ENCODE measurements around the gene PLA2G15. TPM values are rescaled to one million over a fixed set of nuclear protein-coding genes. Genes with fewer than 3 reads are reported as not detected.

PLA2G15 gene
- total RNA-seq, 2 experiments from 2014 or later: 8.6 to 9.4 TPM

DNA sequence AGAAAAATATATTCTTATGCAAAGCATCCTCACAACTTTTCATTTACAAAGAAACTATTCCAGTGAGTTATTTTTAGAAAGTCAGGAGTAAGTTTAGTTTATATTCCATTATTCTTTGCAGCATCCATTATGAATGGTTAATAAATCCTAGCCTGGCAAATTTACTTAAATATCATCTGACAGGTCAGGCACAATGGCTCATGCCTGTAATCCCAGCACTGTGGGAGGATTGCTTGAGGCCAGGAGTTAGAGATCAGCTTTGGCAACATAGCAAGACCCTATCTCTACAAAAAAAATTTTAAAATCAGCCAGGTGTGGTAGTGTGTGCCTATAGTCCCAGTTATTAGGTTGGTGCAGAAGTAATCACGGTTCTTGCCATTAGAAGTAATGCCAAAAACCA lies 22.1 kb upstream of the PLA2G15 start:
- Mint-ChIP-seq H3K9me3 (ENCODE audit: insufficient read depth) (no peaks in the 10 kb centered on the region), H3K27ac (no peak overlapping the region), H3K4me1 (ENCODE audit: low read depth) (peaks cover 32% of the 10 kb centered on the region), H3K27me3 (ENCODE audit: low read depth) (no peaks in the 10 kb centered on the region), H3K4me3 (no peak overlapping the region), H3K36me3 (ENCODE audit: low read depth) (peaks cover 52% of the 10 kb centered on the region)
- ATAC-seq (no peak), DNase-seq (no peak)
- CTCF ChIA-PET: interaction anchor here (1.7 kb wide), 1 partner anchor 130 kb away, joined by 3 read pairs; no protein-coding TSS in a partner anchor
- POLR2A ChIA-PET: no interaction called here

DNA sequence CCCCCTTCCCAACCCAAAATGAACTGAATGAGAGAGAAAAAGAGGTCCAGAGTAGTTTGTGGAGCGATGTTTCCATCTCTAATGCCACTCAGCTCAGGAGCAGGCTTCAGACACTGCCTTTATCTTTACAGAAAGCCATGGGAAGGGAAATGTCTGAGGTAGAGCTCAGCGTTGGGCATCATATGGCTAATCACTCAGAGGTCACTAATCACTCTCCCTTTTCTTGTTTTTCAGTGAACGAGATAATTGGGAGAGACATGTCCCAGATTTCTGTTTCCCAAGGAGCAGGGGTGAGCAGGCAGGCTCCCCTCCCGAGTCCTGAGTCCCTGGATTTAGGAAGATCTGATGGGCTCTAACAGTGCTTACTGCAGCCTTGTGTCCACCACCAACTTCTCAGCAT lies 19.1 kb upstream of the PLA2G15 start:
- H3K4me3 Mint-ChIP-seq: no peak overlapping the region
- POLR2A ChIA-PET: interaction anchor here (0.9 kb wide), 1 partner anchor 142 kb away, joined by 3 read pairs; no protein-coding TSS in a partner anchor

DNA sequence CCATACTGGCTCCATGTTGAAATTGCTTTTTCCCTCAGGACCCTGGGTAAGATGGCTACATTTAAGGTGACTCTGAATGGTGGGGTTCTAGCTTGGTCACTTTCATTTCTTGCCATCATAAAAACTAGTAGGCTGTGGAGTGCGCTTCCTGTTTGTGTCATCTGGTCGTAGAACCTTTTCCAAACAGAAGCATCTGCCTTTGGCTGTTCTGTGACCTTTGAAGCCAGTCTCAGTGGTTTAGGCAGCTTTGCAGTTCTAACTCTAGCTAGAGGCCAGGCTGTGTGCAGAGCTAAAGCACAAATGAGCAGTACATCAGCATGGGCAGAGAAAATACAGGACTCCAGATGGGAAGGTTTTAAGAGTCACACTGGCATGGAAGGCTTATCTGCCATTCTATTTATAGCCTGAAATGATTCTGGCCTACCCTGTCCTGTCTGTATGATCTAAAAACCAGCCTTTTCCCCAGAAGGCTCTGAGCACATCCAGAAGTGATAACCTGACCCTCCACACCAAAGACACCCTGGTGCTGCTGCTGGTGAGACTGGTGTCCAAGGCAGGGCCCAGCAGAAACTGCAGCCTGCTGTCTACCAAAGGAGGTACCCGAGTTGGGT lies 17.9 kb upstream of the PLA2G15 start:
- peak overlapping the region; percentile 31 for H3K4me3 Mint-ChIP-seq
- peak; percentile 72 for ATAC-seq
- peak; percentile 60 for DNase-seq

More for the DNA sequence above, 19.1 kb upstream of the PLA2G15 start:
- DNase-seq (no peak), ATAC-seq (no peak)
- CTCF ChIA-PET: interaction anchor here (1.6 to 4.9 kb wide), 3 partner anchors 27 to 133 kb away, joined by 4 to 41 read pairs (median 5); no protein-coding TSS in a partner anchor
- H3K9me3 Mint-ChIP-seq (ENCODE audit: insufficient read depth): no peaks in the 10 kb centered on the region
- peaks cover 56% of the 10 kb centered on the region for H3K36me3 Mint-ChIP-seq (ENCODE audit: low read depth)
- H3K4me1 Mint-ChIP-seq (ENCODE audit: low read depth): peaks cover 42% of the 10 kb centered on the region
- peak overlapping the region; percentile 61 for H3K27ac Mint-ChIP-seq
- no peaks in the 10 kb centered on the region for H3K27me3 Mint-ChIP-seq (ENCODE audit: low read depth)

DNA sequence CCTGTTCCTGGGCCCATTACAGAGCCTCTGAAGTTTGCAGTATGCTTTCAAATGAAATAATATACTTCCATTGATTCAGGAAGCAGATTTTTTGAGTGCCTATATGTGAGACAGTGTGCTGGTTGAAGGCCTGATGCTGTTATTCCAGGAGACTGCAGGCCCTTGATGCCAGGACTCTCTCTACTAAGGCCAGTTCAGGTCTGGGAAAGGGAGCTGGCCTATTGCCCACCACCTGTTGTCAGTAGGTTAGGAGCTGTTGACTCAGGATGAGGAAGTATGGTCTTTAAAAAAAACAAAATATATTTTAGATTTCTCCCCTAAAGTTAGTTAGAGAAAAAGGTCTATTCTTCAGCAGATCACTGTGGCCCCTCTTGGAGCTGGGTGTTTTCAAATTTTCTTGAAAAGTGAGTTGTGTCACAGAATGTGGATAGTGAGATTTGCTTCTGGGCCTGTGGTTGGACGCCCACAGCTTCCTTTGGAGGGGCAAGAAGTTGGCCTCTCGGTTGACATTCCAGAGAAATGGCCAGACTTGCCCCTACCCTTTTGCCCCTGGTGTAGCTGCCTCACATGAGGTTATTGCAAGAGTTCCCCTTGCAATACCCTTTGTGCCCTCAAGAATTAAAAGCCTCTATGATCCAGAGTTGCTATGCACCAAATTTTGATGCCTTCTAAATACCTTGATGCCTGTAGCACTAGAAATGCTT lies 17.2 kb upstream of the PLA2G15 start:
- Mint-ChIP-seq H3K27ac (peak overlapping the region; percentile 82), H3K4me3 (no peak overlapping the region)

More for the DNA sequence above, 17.9 kb upstream of the PLA2G15 start:
- Mint-ChIP-seq H3K27ac (peak overlapping the region; percentile 82), H3K36me3 (ENCODE audit: low read depth) (peaks cover 48% of the 10 kb centered on the region), H3K27me3 (ENCODE audit: low read depth) (no peaks in the 10 kb centered on the region), H3K9me3 (ENCODE audit: insufficient read depth) (no peaks in the 10 kb centered on the region), H3K4me1 (ENCODE audit: low read depth) (peaks cover 45% of the 10 kb centered on the region)
- CTCF ChIA-PET: interaction anchor here (0.7 to 4.9 kb wide), 23 partner anchors 10 to 344 kb away, joined by 3 to 41 read pairs (median 5); partner anchors contain the start of gene NFATC3
- POLR2A ChIA-PET: interaction anchor here (0.6 to 1.0 kb wide), 3 partner anchors 15 to 287 kb away, joined by 4 read pairs; no protein-coding TSS in a partner anchor

DNA sequence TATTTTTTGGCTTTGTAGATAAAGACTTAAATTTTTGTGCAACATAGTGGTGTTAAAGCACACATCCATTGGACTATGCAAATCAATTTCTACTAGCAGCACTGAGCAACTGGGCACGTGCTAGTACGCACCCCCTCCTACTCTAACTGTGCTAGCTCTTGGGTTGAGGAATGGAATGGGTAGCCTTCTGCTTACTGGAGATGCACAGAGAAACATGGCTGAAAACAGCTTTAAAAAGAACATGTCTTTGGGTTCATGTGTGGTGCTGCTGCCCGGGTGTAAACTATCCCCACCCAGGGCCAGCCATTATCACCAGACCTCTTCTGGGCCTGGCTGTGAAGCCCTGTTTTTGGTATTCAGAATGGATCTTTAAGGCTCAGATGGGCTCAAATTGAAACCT lies 16.5 kb upstream of the PLA2G15 start:
- Mint-ChIP-seq H3K36me3 (ENCODE audit: low read depth) (peaks cover 42% of the 10 kb centered on the region), H3K4me1 (ENCODE audit: low read depth) (peaks cover 55% of the 10 kb centered on the region), H3K27me3 (ENCODE audit: low read depth) (no peaks in the 10 kb centered on the region), H3K9me3 (ENCODE audit: insufficient read depth) (no peaks in the 10 kb centered on the region), H3K27ac (peak overlapping the region; percentile 52), H3K4me3 (no peak overlapping the region)
- ChIA-PET POLR2A (interaction anchor here (0.6 to 1.3 kb wide), 4 partner anchors 9 to 170 kb away, joined by 3 to 6 read pairs (median 3); no protein-coding TSS in a partner anchor), CTCF (interaction anchor here (0.8 to 4.9 kb wide), 25 partner anchors 8 to 345 kb away, joined by 3 to 41 read pairs (median 4); partner anchors contain the start of gene NFATC3)
- ATAC-seq: no peak
- DNase-seq: no peak

More for the DNA sequence above, 17.2 kb upstream of the PLA2G15 start:
- POLR2A ChIA-PET: interaction anchor here (0.6 to 1.3 kb wide), 6 partner anchors 9 to 288 kb away, joined by 3 to 6 read pairs (median 4); no protein-coding TSS in a partner anchor
- H3K36me3 Mint-ChIP-seq (ENCODE audit: low read depth): peaks cover 43% of the 10 kb centered on the region
- H3K9me3 Mint-ChIP-seq (ENCODE audit: insufficient read depth): no peaks in the 10 kb centered on the region
- ATAC-seq (no peak), DNase-seq (no peak)
- CTCF ChIA-PET: interaction anchor here (0.7 to 4.9 kb wide), 27 partner anchors 9 to 344 kb away, joined by 3 to 41 read pairs (median 4); partner anchors contain the start of gene NFATC3
- H3K4me1 Mint-ChIP-seq (ENCODE audit: low read depth): peaks cover 49% of the 10 kb centered on the region
- no peaks in the 10 kb centered on the region for H3K27me3 Mint-ChIP-seq (ENCODE audit: low read depth)

DNA sequence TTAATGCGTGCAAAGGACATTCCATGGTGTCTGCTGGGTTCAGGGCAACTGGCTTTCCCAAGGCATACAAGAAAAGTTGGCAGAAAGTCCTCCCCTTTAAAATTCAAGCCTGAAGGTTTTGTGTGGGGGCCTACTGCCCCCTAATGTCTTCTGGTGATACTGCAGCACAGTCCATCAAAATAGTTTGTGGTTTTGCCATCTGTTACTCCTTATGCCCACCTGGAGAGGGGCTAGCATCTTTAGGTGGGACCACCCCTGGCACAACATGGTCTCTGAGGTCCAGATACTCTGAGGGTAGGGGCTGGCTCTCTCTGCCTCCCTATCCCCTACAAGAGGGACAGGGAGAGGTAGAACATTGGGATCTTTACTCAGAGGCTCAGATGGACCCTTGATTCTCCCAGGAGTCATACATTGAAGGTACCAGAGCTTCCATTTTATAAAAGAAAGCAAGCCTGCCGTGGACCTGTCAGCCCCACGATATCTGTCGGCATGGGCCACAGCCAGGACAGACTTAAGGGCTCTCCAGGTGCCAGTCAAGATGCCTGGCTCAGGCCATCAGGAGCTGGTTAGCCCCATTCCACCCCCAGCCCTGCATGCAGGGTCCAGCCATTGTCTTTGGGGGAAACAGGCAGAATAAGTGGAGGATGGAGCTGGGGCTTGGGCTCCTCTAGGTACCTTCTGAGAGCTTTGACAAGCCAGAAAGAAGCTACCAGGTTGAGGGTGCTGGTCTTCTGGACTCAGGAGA lies 15.6 kb upstream of the PLA2G15 start:
- Mint-ChIP-seq H3K36me3 (ENCODE audit: low read depth) (peaks cover 42% of the 10 kb centered on the region), H3K4me1 (ENCODE audit: low read depth) (peaks cover 53% of the 10 kb centered on the region), H3K27ac (no peak overlapping the region), H3K9me3 (ENCODE audit: insufficient read depth) (no peaks in the 10 kb centered on the region), H3K27me3 (ENCODE audit: low read depth) (no peaks in the 10 kb centered on the region), H3K4me3 (no peak overlapping the region)
- ChIA-PET CTCF (interaction anchor here (0.6 to 4.9 kb wide), 15 partner anchors 9 to 164 kb away, joined by 3 to 41 read pairs (median 4); no protein-coding TSS in a partner anchor), POLR2A (no interaction called here)
- ATAC-seq (no peak), DNase-seq (peak; percentile 55)

DNA sequence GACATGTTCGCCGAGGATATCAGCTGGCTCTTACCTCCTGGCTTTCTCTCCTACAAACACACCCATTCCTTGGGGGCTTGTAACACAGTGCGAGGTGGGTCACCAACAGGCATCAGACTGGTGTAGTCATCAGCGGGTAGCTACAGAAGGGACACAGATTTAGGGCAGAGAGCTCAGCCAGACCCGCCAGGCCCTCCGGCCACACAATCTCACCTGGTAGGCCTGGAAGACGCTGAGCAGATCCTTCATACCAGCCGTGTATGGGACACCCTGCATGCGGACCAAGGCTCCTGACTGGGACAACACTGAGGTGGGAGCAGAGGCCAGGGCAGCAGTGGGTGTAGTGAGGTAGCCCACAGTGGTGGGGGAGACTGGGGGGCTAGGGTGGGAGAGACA lies 15.0 kb upstream of the PLA2G15 start:
- no peak for ATAC-seq
- H3K4me3 Mint-ChIP-seq: no peak overlapping the region
- ChIA-PET CTCF (interaction anchor here (0.6 to 4.9 kb wide), 15 partner anchors 10 to 165 kb away, joined by 3 to 41 read pairs (median 4); no protein-coding TSS in a partner anchor), POLR2A (no interaction called here)
- no peak overlapping the region for H3K27ac Mint-ChIP-seq
- no peaks in the 10 kb centered on the region for H3K9me3 Mint-ChIP-seq (ENCODE audit: insufficient read depth)
- no peak for DNase-seq
- H3K4me1 Mint-ChIP-seq (ENCODE audit: low read depth): peaks cover 54% of the 10 kb centered on the region
- H3K36me3 Mint-ChIP-seq (ENCODE audit: low read depth): peaks cover 40% of the 10 kb centered on the region
- H3K27me3 Mint-ChIP-seq (ENCODE audit: low read depth): no peaks in the 10 kb centered on the region

DNA sequence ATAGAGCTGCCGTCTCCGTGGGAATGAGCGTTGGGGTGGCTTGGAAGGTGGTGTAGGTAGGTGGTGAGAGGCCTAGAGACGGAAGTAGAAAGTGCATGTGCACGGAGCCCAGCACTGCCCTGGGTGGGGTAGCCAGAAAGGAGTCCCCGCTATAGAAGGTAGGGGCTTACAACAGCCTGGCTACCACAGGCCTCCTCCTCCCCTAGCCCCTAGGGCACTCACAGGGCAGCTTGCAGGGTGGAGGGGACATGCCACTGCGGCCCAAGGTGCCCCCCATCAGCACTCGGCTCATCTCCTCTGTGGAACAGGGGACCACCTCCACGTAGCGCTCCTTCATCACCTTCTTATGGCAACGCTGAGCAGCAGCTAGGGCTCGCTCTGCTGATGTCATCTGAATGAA lies 14.2 kb upstream of the PLA2G15 start:
- DNase-seq (no peak), ATAC-seq (no peak)
- Mint-ChIP-seq H3K27ac (peak overlapping the region; percentile 30), H3K27me3 (ENCODE audit: low read depth) (no peaks in the 10 kb centered on the region), H3K36me3 (ENCODE audit: low read depth) (peaks cover 33% of the 10 kb centered on the region), H3K4me3 (no peak overlapping the region), H3K9me3 (ENCODE audit: insufficient read depth) (no peaks in the 10 kb centered on the region), H3K4me1 (ENCODE audit: low read depth) (peaks cover 48% of the 10 kb centered on the region)
- CTCF ChIA-PET: interaction anchor here (1.6 to 1.8 kb wide), 2 partner anchors 14 to 20 kb away, joined by 6 to 9 read pairs; no protein-coding TSS in a partner anchor
- POLR2A ChIA-PET: no interaction called here

DNA sequence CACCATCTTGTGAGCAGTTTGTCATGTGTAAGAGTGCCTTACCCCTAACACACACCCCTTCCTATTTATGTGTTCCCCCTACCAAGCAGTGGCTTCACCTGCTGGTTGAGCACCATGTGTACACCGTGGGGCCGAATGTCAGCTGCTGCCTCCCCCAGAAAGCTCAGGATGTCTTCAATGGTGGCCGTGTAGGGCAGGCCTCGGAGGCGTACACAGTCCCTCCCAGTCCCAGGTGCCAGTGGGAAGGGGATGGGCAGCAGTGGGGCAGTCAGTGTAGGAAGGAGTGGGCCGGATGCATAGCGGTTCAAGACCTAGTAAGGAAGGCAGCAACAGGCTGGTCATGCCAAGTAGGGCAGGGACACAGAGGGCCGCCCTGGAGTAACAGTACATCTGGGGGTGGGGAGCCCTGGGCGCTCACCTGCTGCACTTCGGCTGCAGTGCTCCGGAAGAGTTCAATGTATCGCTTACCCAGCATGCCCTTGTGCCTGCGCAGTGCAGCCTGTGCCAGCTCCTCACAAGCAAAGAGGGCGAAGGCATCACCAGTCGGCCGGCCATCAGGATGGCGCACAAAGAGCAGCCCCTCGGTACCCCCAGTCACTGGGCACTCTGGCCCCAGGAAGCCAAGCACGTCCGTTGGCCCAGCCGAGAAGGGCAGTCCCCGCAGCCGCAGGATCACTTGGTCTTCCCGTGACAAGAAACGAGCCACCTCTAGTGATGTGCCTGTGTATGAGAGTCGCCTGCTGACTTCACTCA lies 13.6 kb upstream of the PLA2G15 start:
- peaks cover 30% of the 10 kb centered on the region for H3K36me3 Mint-ChIP-seq (ENCODE audit: low read depth)
- H3K4me1 Mint-ChIP-seq (ENCODE audit: low read depth): peaks cover 46% of the 10 kb centered on the region
- ChIA-PET POLR2A (no interaction called here), CTCF (no interaction called here)
- no peaks in the 10 kb centered on the region for H3K27me3 Mint-ChIP-seq (ENCODE audit: low read depth)
- H3K4me3 Mint-ChIP-seq: no peak overlapping the region
- ATAC-seq (no peak), DNase-seq (no peak)
- no peak overlapping the region for H3K27ac Mint-ChIP-seq
- no peaks in the 10 kb centered on the region for H3K9me3 Mint-ChIP-seq (ENCODE audit: insufficient read depth)

DNA sequence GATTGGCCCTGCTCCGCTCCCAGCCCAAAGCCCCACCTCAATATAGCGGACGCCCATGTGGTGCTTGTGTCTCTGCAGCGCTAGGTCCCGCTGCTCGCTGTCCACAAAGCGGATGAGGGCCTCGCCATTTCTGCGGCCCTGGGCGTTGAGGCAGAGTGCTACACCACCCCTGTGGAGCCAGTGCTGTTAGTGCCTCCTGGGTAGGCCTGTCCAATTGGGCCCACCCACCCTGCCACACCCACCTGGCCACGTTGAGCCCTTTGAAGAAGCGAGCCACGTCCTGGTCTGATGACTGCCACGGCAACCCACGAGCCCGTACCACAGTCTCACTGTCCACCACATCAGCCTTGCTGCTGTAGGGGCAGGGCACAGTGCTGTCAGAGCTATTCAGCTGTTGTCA lies 12.8 kb upstream of the PLA2G15 start:
- Mint-ChIP-seq H3K36me3 (ENCODE audit: low read depth) (peaks cover 23% of the 10 kb centered on the region), H3K4me1 (ENCODE audit: low read depth) (peaks cover 46% of the 10 kb centered on the region), H3K27ac (peak overlapping the region; percentile 43), H3K27me3 (ENCODE audit: low read depth) (no peaks in the 10 kb centered on the region), H3K9me3 (ENCODE audit: insufficient read depth) (no peaks in the 10 kb centered on the region), H3K4me3 (no peak overlapping the region)
- CTCF ChIA-PET: no interaction called here
- ATAC-seq: no peak
- no peak for DNase-seq
- POLR2A ChIA-PET: no interaction called here
